ENCODE results near the gene ARID3A.
A peak's percentile ranks its signal among the peaks of the same experiment; 100 is the strongest.

ARID3A gene

DNA sequence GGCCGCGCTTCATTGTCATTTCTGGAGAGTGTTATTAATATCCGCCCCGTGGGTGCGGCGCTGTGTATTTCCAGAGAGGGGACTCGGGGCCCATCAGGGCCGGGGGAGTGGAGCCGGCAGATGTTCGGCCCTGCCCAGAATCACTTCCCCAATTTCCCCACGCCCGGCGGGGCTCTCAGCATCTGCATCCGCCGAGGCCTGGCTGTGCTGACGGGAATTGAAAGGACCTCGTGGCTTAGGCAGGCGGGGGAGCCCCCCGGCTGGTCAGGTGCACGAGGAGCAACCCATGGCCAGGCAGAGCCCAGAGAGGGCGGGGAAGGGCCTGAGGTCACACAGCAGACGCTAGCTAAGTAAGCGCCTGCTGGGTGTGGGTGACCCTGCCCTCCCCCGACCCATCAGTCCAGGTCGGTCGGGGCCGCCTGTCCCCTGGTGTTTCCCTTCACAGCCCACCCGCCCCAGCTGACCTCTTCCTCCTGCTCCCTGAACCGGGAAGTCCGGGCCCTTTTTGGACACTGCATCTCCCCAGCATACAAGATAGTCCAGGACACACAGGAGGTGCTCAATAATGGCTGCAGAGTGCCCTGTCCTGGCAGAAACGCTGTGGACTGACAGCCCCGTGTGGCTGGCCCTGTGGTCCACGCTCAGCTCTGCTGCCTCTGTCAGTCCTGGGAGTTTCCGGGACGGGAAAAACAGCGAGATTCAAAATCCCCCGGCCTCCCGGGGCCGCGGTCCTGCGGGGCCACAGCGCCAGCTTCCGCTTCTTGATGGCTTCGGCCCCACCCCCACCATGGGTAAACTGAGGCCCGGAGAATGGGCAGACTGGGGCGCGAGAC lies 22.1 kb downstream of the ARID3A start:
- DNase-seq (ENCODE audit: low spot score): peak; percentile 94
- in situ Hi-C loops (cut with MboI; ENCODE audit: low sequenced_read_pairs, unreplicated experiment): no loop called here
- TF ChIP-seq, protein P1, sequence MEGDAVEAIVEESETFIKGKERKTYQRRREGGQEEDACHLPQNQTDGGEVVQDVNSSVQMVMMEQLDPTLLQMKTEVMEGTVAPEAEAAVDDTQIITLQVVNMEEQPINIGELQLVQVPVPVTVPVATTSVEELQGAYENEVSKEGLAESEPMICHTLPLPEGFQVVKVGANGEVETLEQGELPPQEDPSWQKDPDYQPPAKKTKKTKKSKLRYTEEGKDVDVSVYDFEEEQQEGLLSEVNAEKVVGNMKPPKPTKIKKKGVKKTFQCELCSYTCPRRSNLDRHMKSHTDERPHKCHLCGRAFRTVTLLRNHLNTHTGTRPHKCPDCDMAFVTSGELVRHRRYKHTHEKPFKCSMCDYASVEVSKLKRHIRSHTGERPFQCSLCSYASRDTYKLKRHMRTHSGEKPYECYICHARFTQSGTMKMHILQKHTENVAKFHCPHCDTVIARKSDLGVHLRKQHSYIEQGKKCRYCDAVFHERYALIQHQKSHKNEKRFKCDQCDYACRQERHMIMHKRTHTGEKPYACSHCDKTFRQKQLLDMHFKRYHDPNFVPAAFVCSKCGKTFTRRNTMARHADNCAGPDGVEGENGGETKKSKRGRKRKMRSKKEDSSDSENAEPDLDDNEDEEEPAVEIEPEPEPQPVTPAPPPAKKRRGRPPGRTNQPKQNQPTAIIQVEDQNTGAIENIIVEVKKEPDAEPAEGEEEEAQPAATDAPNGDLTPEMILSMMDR (IDR thresholded peaks at IDR 0.05; ENCODE audit: borderline replicate concordance, control extremely low read depth, extremely low read depth, insufficient read depth, missing control alignments): no peak

DNA sequence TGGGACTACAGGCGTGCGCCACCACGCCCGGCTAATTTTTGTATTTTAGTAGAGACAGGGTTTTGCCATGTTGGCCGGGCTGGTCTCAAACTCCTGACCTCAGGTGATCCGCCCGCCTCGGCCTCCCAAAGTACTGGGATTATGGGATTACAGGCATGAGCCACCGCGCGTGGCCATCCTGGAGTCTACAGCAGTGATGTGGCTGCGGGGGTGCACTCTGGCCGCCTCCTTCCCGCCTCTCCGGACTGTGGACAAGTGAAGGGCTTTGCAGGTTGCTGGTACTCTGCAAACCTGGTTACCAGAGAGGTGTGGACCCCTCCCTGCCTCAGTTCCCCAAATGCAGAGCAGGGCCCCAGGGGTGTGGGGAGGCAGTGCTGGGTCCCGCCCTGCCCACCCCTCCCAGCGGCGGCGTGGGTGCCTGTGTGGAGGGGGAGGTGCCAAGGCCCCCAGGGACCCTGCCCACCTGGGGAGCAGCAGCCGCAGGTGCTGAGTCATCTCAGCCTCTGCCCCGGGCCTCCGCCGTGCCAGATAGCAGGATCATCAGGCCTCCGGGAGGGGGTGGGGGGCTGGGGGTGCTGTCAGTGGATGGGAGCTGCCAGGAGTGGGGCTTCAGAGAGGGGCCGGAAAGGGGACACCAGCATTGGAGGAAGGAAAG lies 23.1 kb downstream of the ARID3A start:
- TF ChIP-seq, protein P1 (IDR thresholded peaks at IDR 0.05; ENCODE audit: borderline replicate concordance, control extremely low read depth, extremely low read depth, insufficient read depth, missing control alignments): no peak
- no peak for DNase-seq (ENCODE audit: low spot score)
- in situ Hi-C loops (cut with MboI; ENCODE audit: low sequenced_read_pairs, unreplicated experiment): no loop called here

DNA sequence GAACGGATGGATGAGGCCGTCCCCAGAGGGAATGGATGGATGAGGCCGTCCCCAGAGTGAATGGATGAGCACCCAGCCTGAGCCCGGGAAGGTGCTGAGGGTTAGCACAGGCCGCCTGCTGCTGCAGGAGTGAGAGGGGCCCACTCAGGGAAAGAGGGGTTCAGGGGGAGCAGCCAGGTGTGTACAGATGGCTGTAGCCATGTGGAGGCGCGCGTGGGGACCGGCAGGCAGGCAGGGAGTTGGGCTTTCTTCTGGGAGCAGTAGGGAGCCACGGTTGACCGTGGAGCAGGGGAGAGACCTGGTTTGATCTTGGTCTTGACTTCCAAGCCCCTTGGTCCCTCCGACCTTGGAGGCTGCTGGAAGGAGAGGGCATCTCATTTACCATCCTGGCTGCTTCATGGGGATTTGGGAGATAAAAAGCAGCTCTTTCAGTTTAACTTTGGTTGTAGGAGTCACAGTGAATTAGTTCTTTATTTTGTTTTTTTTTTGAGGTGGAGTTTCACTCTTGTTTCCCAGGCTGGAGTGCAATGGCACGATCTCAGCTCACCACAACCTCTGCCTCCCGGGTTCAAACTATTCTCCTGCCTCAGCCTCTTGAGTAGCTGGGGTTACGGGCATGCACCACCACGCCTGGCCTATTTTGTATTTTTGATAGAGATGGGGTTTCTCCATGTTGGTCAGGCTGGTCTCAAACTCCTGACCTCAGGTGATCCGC lies 24.7 kb downstream of the ARID3A start:
- DNase-seq (ENCODE audit: low spot score): no peak
- TF ChIP-seq, protein P1 (IDR thresholded peaks at IDR 0.05; ENCODE audit: borderline replicate concordance, control extremely low read depth, extremely low read depth, insufficient read depth, missing control alignments): no peak
- in situ Hi-C loops (cut with MboI; ENCODE audit: low sequenced_read_pairs, unreplicated experiment): no loop called here

DNA sequence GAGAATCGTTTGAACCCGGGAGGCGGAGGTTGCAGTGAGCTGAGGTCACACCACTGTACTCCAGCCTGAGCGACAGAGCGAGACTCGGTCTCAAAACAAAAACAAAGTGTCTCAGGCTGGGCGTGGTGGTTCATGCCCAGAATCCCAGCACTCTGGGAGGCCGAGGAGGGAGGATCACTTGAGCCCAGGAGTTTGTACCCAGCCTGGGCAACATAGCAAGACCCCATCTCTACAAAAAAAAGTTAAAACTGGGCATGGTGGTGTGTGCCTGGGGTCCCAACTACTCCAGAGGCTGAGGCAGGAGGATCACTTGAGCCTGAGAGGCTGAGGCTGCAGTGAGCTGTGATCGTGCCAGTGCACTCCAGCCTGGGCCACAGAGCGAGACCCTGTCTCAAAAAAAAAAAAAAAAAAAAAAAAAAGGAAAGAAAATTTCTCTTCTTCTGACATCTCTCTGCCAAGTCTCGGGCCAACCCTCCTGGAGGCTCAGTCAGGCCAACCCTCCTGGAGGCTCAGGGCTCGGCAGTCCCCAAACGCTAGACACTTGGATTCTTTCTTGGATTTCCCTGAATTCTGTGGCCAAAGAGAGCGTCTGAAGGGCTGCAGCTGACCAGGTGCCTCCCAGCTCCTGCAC lies 26.3 kb downstream of the ARID3A start:
- TF ChIP-seq, protein P1 (IDR thresholded peaks at IDR 0.05; ENCODE audit: borderline replicate concordance, control extremely low read depth, extremely low read depth, insufficient read depth, missing control alignments): no peak
- in situ Hi-C loops (cut with MboI; ENCODE audit: low sequenced_read_pairs, unreplicated experiment): no loop called here
- no peak for DNase-seq (ENCODE audit: low spot score)

GRCh38 chr19:952680-953444 lies 27.0 kb downstream of the ARID3A start:
- DNase-seq (ENCODE audit: low spot score): no peak
- TF ChIP-seq, protein P1 (IDR thresholded peaks at IDR 0.05; ENCODE audit: borderline replicate concordance, control extremely low read depth, extremely low read depth, insufficient read depth, missing control alignments): no peak
- in situ Hi-C loops (cut with MboI; ENCODE audit: low sequenced_read_pairs, unreplicated experiment): no loop called here
